ENCODE results near the gene TMEM38A.

GRCh38 chr19:16678498-16678897, 17.6 kb downstream of the TMEM38A start:
- TF ChIP-seq CTCF (IDR thresholded peaks at IDR 0.05; ENCODE audit: low read depth, low read length, missing input control) (no peak), GABPA (IDR thresholded peaks at IDR 0.05 in 1 of 2, conservative IDR thresholded peaks at IDR 0.05 in 1 of 2) (no peak), ATF3 (IDR thresholded peaks at IDR 0.05) (no peak), REST (IDR thresholded peaks at IDR 0.05) (no peak), JUND (IDR thresholded peaks at IDR 0.05) (no peak), MAX (IDR thresholded peaks at IDR 0.05) (no peak), FOXA1 (IDR thresholded peaks at IDR 0.05) (no peak), SP1 (IDR thresholded peaks at IDR 0.05) (no peak), RAD21 (IDR thresholded peaks at IDR 0.05) (no peak), YY1 (IDR thresholded peaks at IDR 0.05) (no peak), ZBTB33 (IDR thresholded peaks at IDR 0.05) (no peak)

All from liver (tissue), 3 donors.